CD14-positive monocyte (primary cell): Measurements from ENCODE around the gene TP53BP2. TPM values are rescaled to one million over a fixed set of nuclear protein-coding genes. Genes with fewer than 3 reads are reported as not detected.

Source experiments
- DNase-seq, 3 donors: peaks; one replicate each; pipeline ENCODE4 v3.0.0-alpha.2; 2011 to 2022
- H2AFZ ChIP-seq: 2 replicates; pipeline ENCODE4 v1.6.0; 2012; ENCODE audit warnings: mild to moderate bottlenecking, low read depth, low read length, inconsistent platforms; ENCODE audit not compliant: insufficient read depth, poor library complexity, severe bottlenecking
- H3K27ac ChIP-seq, 2 donors: 1 replicate in 1 of 2; 2 replicates in 1 of 2; pipeline ENCODE4 v1.5.1; 2012 to 2013; ENCODE audit warnings: low read length in 2 of 2, control low read depth in 1 of 2, inconsistent platforms in 1 of 2, low read depth in 1 of 2, mild to moderate bottlenecking in 1 of 2
- H3K27me3 ChIP-seq, 2 donors: one replicate each; pipeline versions ENCODE4 v1.6.0 to v1.6.1; 2011 to 2013; ENCODE audit warnings: low read length in 2 of 2; ENCODE audit not compliant: control insufficient read depth in 2 of 2, insufficient read depth in 2 of 2
- H3K36me3 ChIP-seq, 2 donors: replicated peaks in 1 of 2; 1 replicate in 1 of 2; 2 replicates in 1 of 2; pipeline versions ENCODE4 v1.5.1 to v1.6.1; 2012 to 2013; ENCODE audit warnings: low read length in 2 of 2, control low read depth in 1 of 2, inconsistent platforms in 1 of 2, mild to moderate bottlenecking in 1 of 2; ENCODE audit not compliant: insufficient read depth in 2 of 2, control insufficient read depth in 1 of 2
- H3K4me1 ChIP-seq, 2 donors: 1 replicate in 1 of 2; 2 replicates in 1 of 2; pipeline versions ENCODE4 v1.5.1 to v1.6.1; 2012 to 2013; ENCODE audit warnings: low read length in 2 of 2, control low read depth in 1 of 2, inconsistent platforms in 1 of 2, mild to moderate bottlenecking in 1 of 2, moderate library complexity in 1 of 2; ENCODE audit not compliant: insufficient read depth in 2 of 2, control insufficient read depth in 1 of 2
- H3K4me2 ChIP-seq: replicated peaks from 2 replicates; pipeline ENCODE3; 2012; ENCODE audit warnings: low read length, moderate library complexity, mild to moderate bottlenecking; ENCODE audit not compliant: poor library complexity, severe bottlenecking; ENCODE audit errors: extremely low read depth
- H3K4me3 ChIP-seq, 3 experiments: fragments of 200-600 bp in 1 of 3; sonication (generic) in 1 of 3; replicated peaks in 1 of 3; 1 replicate in 2 of 3; 2 replicates in 1 of 3; pipeline ENCODE4 v1.5.1; 2011 to 2013; ENCODE audit warnings: low read length in 3 of 3, mild to moderate bottlenecking in 3 of 3, control low read depth in 2 of 3, low read depth in 2 of 3, inconsistent platforms in 1 of 3, moderate library complexity in 1 of 3
- H3K79me2 ChIP-seq: 2 replicates; pipeline ENCODE4 v1.6.0; 2012; ENCODE audit warnings: mild to moderate bottlenecking, control low read depth, inconsistent platforms, low read length, moderate library complexity; ENCODE audit not compliant: insufficient read depth
- H3K9ac ChIP-seq: 2 replicates; pipeline ENCODE4 v1.6.0; 2017; ENCODE audit warnings: low read length, mild to moderate bottlenecking; ENCODE audit not compliant: insufficient read depth, poor library complexity, severe bottlenecking
- H3K9me3 ChIP-seq, 2 donors: replicated peaks in 1 of 2; 1 replicate in 1 of 2; 2 replicates in 1 of 2; pipeline versions ENCODE4 v1.5.1 to v1.6.1; 2012 to 2013; ENCODE audit warnings: low read length in 2 of 2, control low read depth in 1 of 2; ENCODE audit not compliant: control insufficient read depth in 1 of 2, insufficient read depth in 1 of 2
- H4K20me1 ChIP-seq: 2 replicates; pipeline ENCODE4 v1.6.0; 2012; ENCODE audit warnings: mild to moderate bottlenecking, low read length, control low read depth, moderate library complexity; ENCODE audit not compliant: insufficient read depth
- H3K27ac Mint-ChIP-seq, 7 donors: one replicate each; pipeline ENCODE4 v1.8.0; 2020; ENCODE audit warnings: mild to moderate bottlenecking in 7 of 7, mixed read lengths in 7 of 7, moderate library complexity in 6 of 7, inconsistent platforms in 2 of 7
- H3K27me3 Mint-ChIP-seq, 3 donors: one replicate each; pipeline ENCODE4 v1.8.0; 2021 to 2022; ENCODE audit warnings: low read depth in 3 of 3, mild to moderate bottlenecking in 3 of 3, mixed read lengths in 3 of 3, moderate library complexity in 3 of 3, inconsistent platforms in 1 of 3
- H3K36me3 Mint-ChIP-seq, 2 donors: one replicate each; pipeline ENCODE4 v1.8.0; 2020; ENCODE audit warnings: mixed read lengths in 2 of 2, inconsistent platforms in 1 of 2, mild to moderate bottlenecking in 1 of 2
- H3K4me1 Mint-ChIP-seq: one replicate; pipeline ENCODE4 v1.8.0; 2020; ENCODE audit warnings: mild to moderate bottlenecking, mixed read lengths
- H3K4me3 Mint-ChIP-seq, 2 donors: one replicate each; pipeline ENCODE4 v1.8.0; 2020; ENCODE audit warnings: mild to moderate bottlenecking in 2 of 2, mixed read lengths in 2 of 2, moderate library complexity in 1 of 2
- H3K9me3 Mint-ChIP-seq, 7 donors: one replicate each; pipeline ENCODE4 v1.8.0; 2020 to 2022; ENCODE audit warnings: mixed read lengths in 7 of 7, mild to moderate bottlenecking in 6 of 7, moderate library complexity in 6 of 7, inconsistent platforms in 2 of 7
- CTCF ChIP-seq: fragments of 200-600 bp; IDR thresholded peaks from one replicate; pipeline ENCODE4 v1.8.0; 2022; ENCODE audit warnings: antibody characterized with exemption, mild to moderate bottlenecking
- WGBS: methylation state at CpG from one replicate; pipeline ENCODE4 v1.1.5; 2013; ENCODE audit warnings: missing lambda C conversion rate; ENCODE audit not compliant: insufficient coverage; 5-methylcytosine and 5-hydroxymethylcytosine counted together
- intact Hi-C, 2 donors: fragments of 100-400 bp; cut with micrococcal nuclease; formaldehyde crosslinking; loops; one replicate each; pipeline versions ENCODE4 v1.15.0 to v1.15.1; 2023
- polyA plus RNA-seq, 3 donors: library from polyadenylated mRNA; depleted of rRNA in 1 of 3; unstranded in 2 of 3; stranded (reverse) in 1 of 3; fragments of 300-500 nt in 2 of 3; fragments of >200 nt in 1 of 3; fragmentation: Illumina TruSeq in 2 of 3; gene quantifications; 1 replicate in 2 of 3; 2 replicates in 1 of 3; pipeline ENCODE4 v1.2.3, GENCODE V29; 2012 to 2021

The TP53BP2 gene
- polyA plus RNA-seq, 3 donors = 5.7 to 19.7 (median 8.8) TPM

GRCh38 chr1:223860051-223860622 is 14.4 kb upstream of the TP53BP2 start:
- H4K20me1 ChIP-seq = no peaks in the 10 kb centered on the region
- H3K36me3 Mint-ChIP-seq = no peaks in the 10 kb centered on the region
- H3K27ac Mint-ChIP-seq = peak overlapping the region in 1 of 7 donors; percentile 45
- intact Hi-C loops = no loop called here
- no peak overlapping the region for H3K27ac ChIP-seq
- no peaks in the 10 kb centered on the region for H3K4me1 ChIP-seq
- TF ChIP-seq CTCF = no peak
- H3K4me2 ChIP-seq = no peak overlapping the region
- H3K4me3 ChIP-seq = no peak overlapping the region
- H3K27me3 Mint-ChIP-seq = peaks cover 5 to 12% (median 8%) of the 10 kb centered on the region in 3 donors
- no peaks in the 10 kb centered on the region for H3K4me1 Mint-ChIP-seq
- no peaks in the 10 kb centered on the region for H3K36me3 ChIP-seq
- H3K9me3 ChIP-seq = no peaks in the 10 kb centered on the region
- H3K9ac ChIP-seq = no peak overlapping the region
- H3K27me3 ChIP-seq = no peaks in the 10 kb centered on the region
- no peaks in the 10 kb centered on the region for H3K79me2 ChIP-seq
- H3K4me3 Mint-ChIP-seq = no peak overlapping the region
- 85% methylated on average over 4 of the region's 5 CpGs for WGBS
- no peak for DNase-seq
- H2AFZ ChIP-seq = no peak overlapping the region
- peaks cover 0 to 5% (median 0%) of the 10 kb centered on the region in 7 donors for H3K9me3 Mint-ChIP-seq

DNA sequence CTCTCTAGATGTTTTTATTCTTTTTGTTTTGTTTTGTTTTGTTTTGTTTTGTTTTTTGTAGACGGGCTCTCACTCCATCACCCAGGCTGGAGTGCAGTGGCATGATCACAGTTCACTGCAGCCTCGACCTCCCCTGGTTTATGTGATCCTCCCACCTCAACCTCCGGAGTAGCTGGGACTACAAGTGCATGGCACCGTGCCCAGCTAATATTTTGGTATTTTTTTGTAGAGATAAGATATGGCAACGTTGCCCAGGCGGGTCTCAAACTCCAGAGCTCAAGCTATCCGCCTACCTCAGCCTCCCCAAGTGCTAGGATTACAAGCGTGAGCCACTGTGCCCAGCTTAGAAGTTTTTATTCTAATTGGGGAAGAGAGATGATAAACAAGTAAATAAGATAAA is 13.3 kb upstream of the TP53BP2 start:
- no peak for DNase-seq
- Histone ChIP-seq H3K79me2 (no peaks in the 10 kb centered on the region), H2AFZ (no peak overlapping the region), H3K4me1 (no peaks in the 10 kb centered on the region), H3K9ac (no peak overlapping the region), H3K4me2 (no peak overlapping the region), H4K20me1 (no peaks in the 10 kb centered on the region), H3K4me3 (no peak overlapping the region), H3K9me3 (no peaks in the 10 kb centered on the region), H3K27ac (no peak overlapping the region), H3K27me3 (no peaks in the 10 kb centered on the region), H3K36me3 (no peaks in the 10 kb centered on the region)
- Mint-ChIP-seq H3K27me3 (peaks cover 5 to 12% (median 8%) of the 10 kb centered on the region in 3 donors), H3K4me3 (no peak overlapping the region), H3K36me3 (no peaks in the 10 kb centered on the region), H3K9me3 (no peaks in the 10 kb centered on the region), H3K27ac (no peak overlapping the region), H3K4me1 (no peaks in the 10 kb centered on the region)
- 80% methylated on average over 1 of the region's 8 CpGs for WGBS
- no peak for TF ChIP-seq CTCF
- intact Hi-C loops = no loop called here
